ENCODE measurements around the gene STYXL2.

DNA sequence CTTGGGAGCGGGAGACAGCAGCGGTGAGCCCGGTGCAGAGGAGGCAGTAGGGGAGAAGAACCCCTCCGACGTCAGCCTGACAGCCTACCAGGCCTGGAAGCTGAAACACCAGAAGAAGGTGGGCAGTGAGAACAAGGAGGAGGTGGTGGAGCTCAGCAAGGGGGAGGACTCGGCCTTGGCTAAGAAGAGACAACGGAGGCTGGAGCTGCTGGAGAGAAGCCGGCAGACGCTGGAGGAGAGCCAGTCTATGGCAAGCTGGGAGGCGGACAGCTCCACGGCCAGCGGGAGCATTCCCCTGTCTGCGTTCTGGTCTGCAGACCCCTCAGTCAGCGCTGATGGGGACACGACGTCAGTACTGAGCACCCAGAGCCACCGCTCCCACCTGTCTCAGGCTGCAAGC, 32.9 kb downstream of the STYXL2 start:
- no peak for TF ChIP-seq FOXA1 (IDR thresholded peaks at IDR 0.05)
- no peak for TF ChIP-seq FOXM1 (IDR thresholded peaks at IDR 0.05; ENCODE audit: borderline replicate concordance)
- no peak for TF ChIP-seq ELF4 (IDR thresholded peaks at IDR 0.05)
- no peak for TF ChIP-seq CTBP1 (IDR thresholded peaks at IDR 0.05; ENCODE audit: borderline replicate concordance)
